HG02623 (cell line): ENCODE data around the gene CAMSAP2.
"Not testable (repeated sequence)": the region's sequence is repeated elsewhere in the genome, so short reads cannot be mapped to it uniquely, and the experiment has no call there.

Source experiments
- ATAC-seq: cut with Tn5 transposase; IDR thresholded peaks from one replicate; pipeline ENCODE4 v1.9.1; 2021; ENCODE audit warnings: moderate library complexity; ENCODE audit not compliant: unreplicated experiment

Gene CAMSAP2

DNA sequence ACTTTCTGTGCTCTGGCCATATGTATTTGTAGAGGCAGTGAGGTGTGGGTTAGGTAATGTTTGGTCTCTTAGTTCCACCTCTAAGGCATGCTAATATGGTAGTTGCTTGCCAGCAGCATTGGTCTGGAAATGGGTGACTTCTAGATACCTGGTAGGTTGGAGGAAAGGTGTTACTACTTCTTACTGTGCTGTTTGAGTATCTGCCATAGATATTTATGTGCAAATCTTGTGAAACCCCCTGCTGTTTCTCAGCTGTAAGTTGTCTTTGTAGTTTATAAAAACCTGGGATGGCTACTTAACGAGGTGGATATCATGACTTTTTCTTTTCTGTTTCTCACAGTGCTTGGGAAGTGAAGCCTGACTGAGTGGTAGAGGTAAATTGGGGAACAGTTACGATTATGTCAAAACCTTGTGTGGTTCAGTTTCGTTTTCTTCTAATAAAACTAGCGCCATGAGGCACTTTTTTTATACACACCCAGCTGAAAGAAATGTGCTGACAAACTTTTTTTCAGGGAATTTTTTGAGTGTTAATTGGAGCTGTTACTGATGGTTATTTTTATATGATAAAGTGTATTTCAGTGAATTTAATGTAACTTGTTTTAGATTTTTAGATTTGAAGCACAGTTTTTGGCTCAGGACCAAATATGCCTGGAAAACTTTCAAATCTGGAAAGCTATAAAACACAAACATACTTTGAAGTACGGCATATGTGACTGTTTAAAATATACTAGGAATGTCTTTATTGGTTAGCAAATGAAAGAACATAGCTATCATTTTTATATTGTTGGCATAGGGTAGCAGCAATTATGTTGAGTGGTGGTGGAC, 42.1 kb downstream of the CAMSAP2 start:
- no peak for ATAC-seq

DNA sequence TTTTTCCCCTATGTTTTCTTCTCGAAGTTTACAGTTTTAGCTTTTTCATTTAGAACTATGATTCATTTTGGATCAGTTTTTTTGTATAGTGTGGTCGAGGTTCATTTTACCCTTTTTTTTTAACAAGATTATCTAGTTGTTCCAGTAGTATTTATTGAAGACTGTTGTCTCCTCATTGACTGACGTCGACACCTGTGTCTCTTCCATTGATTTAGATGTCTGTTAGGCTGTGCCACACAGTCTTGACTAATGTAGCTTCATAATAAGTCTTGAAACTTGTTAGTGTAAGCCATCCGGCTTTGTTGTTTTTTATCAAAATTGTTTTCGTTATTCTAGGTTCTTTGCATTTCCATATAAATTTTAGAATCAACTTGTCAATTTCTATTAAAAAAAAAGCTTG, 45.2 kb downstream of the CAMSAP2 start:
- ATAC-seq: no peak

DNA sequence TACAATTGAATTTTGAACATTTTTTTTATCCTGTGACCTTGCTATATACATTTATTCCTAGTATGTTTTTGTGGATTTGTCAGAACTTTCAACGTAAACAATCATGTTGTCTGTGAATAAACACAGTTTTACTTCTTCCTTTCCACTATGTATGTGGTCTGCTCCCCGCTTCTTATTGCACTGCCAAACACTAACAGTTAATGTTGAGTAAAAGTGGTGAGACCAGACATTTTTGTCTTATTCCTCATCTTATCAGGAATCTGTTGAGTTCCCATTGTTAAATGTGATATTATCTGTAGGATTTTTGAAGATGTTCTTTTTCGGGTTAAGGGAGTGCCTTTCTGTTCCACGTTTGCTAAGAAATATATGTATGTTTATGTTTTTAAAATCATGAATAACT, 45.9 kb downstream of the CAMSAP2 start:
- no peak for ATAC-seq

DNA sequence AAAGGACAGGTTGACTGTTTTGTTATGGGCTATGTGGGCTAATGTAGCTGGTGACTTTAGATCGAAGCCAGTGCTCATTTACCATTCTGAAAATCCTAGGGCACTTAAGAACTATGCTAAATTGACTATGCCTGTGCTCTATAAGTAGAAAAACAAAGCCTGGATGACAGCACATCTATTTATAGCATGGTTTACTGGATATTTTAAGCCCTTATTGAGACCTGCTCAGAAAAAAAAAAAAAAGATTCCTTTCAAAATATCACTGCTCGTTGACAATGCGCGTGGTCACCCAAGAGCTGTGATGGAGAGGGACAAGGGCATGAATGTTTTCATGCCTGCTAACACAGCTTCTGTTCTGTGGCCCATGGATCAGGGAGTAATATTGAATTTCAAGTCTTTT, 48.1 kb downstream of the CAMSAP2 start:
- no peak for ATAC-seq

DNA sequence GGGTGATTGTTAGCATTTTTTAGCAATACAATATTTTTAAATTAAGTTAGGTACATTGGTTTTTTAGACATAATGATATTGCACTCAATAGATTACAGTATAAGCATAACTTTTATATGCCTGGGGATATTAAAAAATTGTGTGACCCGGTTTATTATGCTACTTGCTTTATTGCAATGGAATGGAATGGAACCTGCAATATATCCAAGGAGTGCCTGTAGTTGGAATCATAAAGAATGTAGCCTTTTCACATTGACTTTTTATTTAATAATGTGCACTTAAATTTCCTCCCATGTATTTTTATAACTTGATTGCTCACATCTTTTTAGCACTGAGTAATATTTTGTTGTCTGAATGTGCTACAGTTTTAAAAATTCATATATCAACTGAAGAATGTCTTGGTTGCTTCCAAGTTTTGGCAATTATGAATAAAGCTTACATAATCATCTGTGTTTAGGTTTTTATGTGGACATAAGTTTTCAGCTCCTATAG, 49.2 kb downstream of the CAMSAP2 start:
- ATAC-seq: no peak

DNA sequence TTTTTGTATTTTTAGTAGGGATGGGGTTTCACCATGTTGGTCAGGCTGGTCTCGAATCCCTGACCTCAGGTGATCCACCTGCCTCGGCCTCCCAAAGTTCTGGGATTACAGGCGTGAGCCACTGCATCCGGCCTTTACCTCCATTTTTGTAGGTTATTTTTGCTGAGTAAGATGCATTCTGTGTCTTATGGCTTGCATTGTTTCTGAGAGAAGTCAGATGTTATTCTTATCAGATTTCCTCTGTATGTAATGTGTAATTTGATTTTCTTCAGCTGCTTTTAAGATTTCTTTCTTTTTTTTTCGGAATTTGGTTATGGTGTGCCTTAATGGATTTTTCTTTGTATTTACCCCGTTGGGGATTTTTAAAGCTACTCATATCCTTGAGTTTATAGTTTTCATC, 52.3 kb downstream of the CAMSAP2 start:
- ATAC-seq: not testable (repeated sequence)

DNA sequence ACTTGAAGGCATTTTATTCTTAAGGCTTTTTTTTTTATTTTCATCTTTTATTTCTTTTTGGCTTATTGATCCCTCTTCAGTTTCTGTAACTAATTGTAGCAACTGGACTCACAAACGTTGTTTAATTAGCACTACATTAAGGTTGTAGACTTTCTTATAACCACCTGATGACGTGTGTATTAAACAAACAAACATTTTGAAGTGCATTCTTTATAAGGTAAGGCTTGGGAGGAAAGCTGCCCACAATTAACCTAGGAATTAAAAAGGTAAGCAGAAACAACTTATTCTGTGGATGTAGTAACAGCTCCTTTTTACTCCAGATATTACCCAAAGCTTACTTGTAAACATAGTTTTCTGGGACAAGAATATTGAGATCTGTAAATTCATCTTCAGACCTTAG, 55.0 kb downstream of the CAMSAP2 start:
- ATAC-seq: no peak

DNA sequence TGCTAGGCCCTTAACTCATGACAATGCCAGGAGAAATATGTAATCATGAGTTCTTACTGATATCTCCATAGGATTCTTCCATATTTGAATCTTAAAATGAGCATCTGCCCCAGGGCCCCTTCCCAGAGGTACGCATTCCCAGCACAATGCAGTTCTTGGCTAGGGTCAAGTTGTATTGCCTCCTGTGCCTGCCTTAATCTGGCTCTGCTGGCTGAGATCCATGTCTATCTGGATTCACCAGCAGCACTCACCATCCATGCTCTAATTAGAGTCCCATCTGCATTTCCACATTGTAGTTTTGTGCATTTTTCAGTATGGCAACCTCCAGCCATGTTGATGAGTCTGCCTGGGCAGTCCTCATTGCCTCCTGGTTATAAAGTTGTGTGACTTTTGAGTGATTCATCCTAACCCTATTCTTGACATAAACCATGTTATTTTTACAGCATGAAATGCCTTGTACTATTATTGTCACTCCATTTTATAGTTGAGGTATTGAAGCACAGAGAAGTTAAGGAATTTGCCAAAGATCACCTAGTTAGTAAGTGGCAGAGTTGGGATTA, 55.9 kb downstream of the CAMSAP2 start:
- ATAC-seq: no peak

DNA sequence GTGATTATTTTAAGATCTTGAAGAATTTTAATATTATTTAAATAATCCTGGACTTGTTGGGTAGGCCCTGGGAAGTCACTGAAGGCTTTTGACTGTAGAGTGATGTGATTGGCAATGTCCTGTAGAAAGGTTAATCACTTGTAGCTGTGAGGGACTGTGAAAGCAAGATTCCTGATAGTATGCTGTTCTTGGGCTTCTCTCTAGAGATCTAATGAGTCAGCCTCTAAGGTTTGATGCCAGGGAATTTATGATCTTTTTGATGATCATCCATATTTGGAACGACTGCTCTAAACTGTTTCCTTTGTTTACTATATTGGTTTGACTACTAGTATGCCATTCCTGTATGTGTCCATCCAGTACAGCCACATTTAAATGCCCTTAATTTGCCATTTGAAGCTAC, 56.5 kb downstream of the CAMSAP2 start:
- no peak for ATAC-seq

DNA sequence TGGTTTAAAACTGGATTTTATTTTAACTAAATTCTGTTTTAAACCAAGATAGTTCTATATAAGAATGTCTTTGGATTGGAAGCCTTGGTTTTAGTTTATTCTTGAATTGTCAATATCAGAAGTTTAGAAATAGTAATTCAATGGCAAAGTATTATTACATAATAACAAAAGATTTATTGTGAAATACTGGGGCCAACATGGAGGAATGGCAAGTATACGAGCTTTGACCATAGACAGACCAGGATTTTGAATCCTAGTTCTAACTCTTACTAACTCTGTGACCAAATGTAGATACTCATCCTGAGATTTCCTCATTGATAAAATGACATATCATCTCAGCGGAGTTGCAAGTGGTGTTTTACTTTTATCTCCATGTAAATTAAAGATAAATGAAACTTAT, 63.3 kb downstream of the CAMSAP2 start:
- ATAC-seq: no peak

DNA sequence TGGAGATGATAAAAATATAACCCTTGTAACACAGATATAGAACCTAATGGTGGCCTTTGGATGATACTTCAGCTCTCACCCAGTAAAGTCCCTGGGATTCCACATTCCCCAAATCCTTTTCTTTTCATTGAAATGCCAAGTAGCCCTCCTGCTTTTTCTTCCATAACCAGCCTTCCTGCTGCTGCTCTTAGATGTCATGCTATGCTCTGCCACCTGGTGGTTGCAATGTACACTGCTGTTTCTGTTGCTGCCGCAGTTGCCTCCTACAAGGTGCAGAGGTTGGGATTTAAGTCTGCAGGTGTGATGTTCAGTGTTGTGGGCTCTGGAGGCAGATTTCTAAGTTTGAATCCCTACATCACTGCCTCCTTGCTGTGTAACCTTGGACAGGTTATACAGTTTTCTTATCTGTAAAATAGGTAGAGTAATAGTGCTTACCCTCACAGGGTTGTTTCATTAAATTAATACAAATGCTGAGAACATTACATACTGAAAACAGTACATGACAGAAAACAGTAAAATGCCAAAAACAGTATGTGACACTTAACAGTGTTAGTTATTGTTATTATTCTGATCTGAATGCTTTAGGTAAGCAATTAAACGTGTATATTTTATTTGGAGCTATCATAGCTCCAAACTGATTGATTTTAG, 64.3 kb downstream of the CAMSAP2 start:
- peak; percentile 58 for ATAC-seq

DNA sequence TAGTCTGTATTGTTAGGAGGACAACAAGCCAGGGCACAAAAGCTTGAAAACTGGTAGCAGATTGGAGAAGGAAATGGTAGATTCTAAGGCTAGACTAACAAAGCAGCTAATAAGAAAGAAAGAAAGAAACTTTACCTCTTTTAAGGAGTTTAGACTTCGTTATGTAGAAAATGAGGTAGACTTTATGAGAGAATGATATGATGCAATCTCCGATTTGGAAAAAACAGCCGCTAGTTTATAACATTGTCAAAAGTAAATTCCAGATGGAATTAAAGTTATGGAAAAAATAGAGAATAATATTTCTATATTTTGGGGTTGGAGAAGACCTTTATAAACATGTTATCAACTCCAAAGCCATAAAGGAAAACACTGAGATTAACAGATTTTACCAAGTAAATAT, 67.0 kb downstream of the CAMSAP2 start:
- ATAC-seq: no peak

DNA sequence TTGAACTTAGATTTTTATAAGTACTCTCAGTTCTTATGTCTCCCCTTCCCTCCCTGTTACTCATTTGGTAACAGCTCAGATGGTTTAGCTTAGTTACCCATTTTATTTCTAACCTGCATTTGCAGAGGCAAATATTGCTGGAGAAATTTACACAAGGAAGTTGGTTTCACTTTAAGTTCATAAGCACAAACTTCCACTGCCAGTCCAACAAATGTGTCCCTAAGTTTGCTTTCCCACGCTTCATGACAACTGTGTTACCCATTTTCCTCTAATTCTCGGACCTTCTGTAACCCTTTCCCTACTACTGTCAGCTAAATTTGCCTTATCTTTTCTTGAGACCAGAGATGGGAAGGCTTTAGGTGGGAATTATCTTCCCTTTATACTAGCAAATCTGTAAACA, 70.2 kb downstream of the CAMSAP2 start:
- no peak for ATAC-seq

DNA sequence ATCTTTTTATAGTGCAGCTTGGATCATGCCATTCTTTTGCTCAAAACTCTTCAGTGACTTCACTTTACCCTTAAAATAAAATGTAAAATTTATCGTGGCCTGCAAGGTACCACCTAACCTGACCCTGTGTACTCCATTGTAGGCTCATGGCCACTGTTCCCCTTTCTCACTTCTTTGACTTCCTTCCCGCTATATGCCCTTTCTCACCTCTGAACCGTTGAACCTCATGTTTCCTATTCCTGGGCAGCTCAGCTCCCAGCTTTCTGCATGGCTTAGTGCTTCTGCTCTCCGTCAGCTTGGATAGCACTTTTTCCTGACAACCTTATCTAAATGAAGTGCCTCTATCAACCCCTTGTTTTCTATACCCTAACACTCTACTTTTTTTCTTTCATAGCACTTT, 73.0 kb downstream of the CAMSAP2 start:
- no peak for ATAC-seq

DNA sequence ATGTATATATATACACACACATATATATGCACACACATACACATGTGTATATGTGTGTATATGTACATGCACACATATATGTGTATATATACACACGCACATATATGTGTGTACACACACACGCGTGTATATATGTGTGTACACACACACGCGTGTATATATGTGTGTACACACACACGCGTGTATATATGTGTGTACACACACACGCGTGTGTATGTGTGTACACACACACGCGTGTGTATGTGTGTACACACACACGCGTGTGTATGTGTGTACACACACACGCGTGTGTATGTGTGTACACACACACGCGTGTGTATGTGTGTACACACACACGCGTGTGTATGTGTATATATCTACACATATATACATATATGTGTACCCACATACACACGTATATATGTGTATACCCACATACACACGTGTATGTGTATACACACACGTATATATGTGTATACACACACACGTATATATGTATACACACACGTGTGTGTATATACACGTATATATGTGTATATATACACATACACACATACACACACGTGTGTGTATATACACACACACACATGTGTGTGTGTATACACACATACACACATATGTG, 78.0 kb downstream of the CAMSAP2 start:
- ATAC-seq: not testable (repeated sequence)

DNA sequence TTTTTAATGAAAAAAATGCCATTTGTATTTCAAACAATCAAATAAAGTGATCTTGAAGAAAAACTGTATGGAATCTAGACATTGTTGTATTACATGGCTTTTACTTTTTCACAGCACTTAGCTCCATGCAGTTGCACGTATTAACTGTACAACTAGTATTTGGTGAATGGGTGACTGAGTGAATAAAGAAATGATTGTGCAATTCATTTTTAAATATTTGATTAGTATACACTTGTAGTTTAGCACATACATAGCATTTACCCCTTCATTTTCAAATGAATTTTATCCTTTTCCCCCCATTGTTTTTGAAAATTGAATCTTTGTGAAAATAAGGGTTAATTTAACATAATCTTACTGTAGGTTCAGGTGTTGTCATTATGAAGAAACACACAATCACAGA, 79.6 kb downstream of the CAMSAP2 start:
- ATAC-seq: no peak

DNA sequence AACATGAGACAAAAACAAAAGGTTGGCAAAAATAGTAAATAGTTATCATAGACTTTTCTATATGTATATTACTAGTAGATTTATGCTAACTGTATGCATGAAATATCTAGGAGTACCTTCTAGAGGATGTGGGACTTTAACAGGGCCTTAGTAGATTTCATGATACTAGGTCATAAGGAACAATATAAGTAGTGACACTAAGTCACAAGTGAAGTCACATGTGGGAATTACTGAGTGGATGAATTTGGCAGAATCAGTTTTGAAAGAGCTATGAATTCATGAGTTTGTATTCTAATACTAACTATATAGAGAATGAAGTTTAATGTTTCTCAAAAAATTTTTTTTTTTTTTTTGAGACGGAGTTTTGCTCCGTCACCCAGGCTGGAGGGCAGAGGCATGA, 81.0 kb downstream of the CAMSAP2 start:
- no peak for ATAC-seq

DNA sequence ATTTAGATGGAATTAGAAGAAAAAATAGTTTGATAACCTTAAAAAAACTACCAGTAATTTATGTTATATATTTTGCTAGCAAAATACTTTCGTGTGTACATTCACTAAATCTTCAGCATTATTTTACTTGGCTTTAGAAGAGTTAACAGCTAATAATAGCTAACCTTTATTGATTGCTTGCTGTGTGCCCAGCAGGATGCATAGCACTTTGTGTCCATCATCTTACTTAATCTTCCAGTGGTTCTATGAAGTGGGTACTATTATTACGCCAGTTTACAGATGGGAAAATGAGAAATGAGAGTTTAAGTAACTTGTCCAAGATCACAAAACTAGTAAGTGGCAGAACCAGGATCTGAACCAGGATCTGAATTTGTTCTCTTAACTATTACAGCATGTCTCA, 92.4 kb downstream of the CAMSAP2 start:
- no peak for ATAC-seq

DNA sequence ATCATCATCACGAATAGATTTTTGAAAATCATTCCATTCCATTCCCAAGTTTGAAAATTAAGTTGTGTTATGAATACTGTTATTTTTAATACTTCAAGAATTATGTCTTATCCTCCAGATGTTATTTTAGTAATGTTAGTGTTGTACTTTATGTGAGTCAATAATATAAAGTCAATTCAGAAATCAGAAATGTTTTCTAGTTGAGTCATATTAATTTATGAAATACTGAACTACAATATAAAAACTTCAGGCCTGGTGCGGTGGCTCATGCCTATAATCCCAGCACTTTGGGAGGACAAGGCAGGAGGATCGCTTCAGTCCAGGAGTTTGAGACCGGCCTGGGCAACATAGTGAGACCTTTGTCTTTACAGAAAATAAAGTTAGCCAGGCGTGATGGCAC, 95.7 kb downstream of the CAMSAP2 start:
- ATAC-seq: no peak

DNA sequence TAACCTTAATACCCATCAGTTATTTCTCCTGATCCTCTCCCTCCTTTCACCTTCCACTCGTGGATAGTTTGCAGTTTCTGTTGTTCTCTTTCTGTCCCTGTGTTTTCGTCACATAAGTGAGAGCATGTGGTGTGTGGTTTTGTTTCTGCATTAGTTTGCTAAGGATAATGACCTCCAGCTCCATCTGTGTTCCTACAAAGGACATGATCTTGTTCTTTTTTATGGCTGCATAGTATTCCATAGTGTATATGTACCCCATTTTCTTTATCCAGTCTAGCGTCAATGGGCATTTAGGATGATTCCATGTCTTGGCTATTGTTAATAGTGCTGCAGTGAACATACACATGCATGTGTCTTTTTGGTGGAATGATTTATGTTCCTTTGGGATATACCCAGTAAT, 97.5 kb downstream of the CAMSAP2 start:
- ATAC-seq: no peak

DNA sequence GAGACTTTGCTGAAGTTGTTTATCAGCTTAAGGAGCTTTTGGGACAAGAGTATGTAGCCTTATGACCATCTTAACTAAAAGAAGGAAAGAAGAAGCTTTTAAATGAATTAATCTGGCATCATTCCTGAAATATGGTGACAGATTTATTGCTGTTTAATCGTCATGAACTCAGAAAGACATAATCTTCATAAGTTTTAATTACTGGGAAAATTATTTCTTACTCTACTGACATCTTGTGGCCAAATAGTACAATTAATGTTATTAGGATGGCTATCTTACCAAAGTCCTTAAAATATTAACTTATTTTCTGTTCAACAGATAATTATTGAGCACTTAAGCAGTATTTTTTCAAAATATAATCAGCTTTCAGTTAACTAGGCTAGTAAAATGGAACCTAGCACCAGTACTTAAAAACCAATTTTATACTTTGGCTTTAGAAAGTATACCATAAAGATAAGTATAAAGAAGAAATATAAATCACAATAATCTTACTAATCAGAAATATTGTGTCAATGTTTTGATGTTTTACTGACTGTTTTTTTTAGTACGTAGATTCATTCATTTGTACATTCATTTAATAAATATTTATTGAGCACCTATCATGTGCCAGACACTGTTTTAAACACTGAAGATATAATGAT, 99.4 kb downstream of the CAMSAP2 start:
- ATAC-seq: no peak
